GM23248 (cell line): ENCODE data around the gene FAAH2. TPM values are rescaled to one million over a fixed set of nuclear protein-coding genes. Genes with fewer than 3 reads are reported as not detected.
"Not testable (repeated sequence)": the region's sequence is repeated elsewhere in the genome, so short reads cannot be mapped to it uniquely, and the experiment has no call there.

ENCODE experiments used
- DNase-seq: peaks from one replicate; pipeline ENCODE4 v3.0.0-alpha.2; 2015
- H2AFZ ChIP-seq: fragments of 200-600 bp; sonication (generic); 2 replicates; pipeline ENCODE4 v1.6.1; 2016; ENCODE audit warnings: antibody characterized with exemption
- H3F3A ChIP-seq: fragments of 200-600 bp; sonication (generic); 2 replicates; pipeline ENCODE4 v1.6.1; 2016; ENCODE audit warnings: mild to moderate bottlenecking, antibody characterized with exemption, mixed run types; ENCODE audit not compliant: insufficient read depth
- H3K27ac ChIP-seq: fragments of 200-600 bp; sonication (generic); 2 replicates; pipeline ENCODE4 v1.5.1; 2016; ENCODE audit warnings: mild to moderate bottlenecking
- H3K27me3 ChIP-seq: fragments of 200-600 bp; sonication (generic); replicated peaks from 2 replicates; pipeline ENCODE4 v1.6.1; 2016; ENCODE audit warnings: mild to moderate bottlenecking; ENCODE audit not compliant: insufficient read depth
- H3K36me3 ChIP-seq: fragments of 200-600 bp; sonication (generic); 2 replicates; pipeline ENCODE4 v1.6.1; 2016; ENCODE audit warnings: low read depth, mild to moderate bottlenecking
- H3K4me1 ChIP-seq: fragments of 200-600 bp; sonication (generic); 2 replicates; pipeline ENCODE4 v1.6.1; 2016; ENCODE audit warnings: mild to moderate bottlenecking; ENCODE audit not compliant: insufficient read depth
- H3K4me2 ChIP-seq: fragments of 200-600 bp; sonication (generic); one replicate; pipeline ENCODE4 v1.6.1; 2016; ENCODE audit warnings: mild to moderate bottlenecking; ENCODE audit not compliant: unreplicated experiment
- H3K4me3 ChIP-seq: fragments of 200-600 bp; sonication (generic); 2 replicates; pipeline ENCODE4 v1.5.1; 2016; ENCODE audit warnings: mild to moderate bottlenecking
- H3K79me2 ChIP-seq: fragments of 200-600 bp; sonication (generic); 2 replicates; pipeline ENCODE4 v1.6.1; 2016; ENCODE audit warnings: mild to moderate bottlenecking; ENCODE audit not compliant: insufficient read depth
- H3K9ac ChIP-seq: fragments of 200-600 bp; sonication (generic); 2 replicates; pipeline ENCODE4 v1.6.1; 2016; ENCODE audit warnings: mild to moderate bottlenecking
- H3K9me2 ChIP-seq: fragments of 200-600 bp; sonication (generic); 2 replicates; pipeline ENCODE4 v1.6.1; 2016; ENCODE audit warnings: mixed run types, mild to moderate bottlenecking, moderate library complexity; ENCODE audit not compliant: insufficient read depth
- H3K9me3 ChIP-seq: fragments of 200-600 bp; sonication (generic); one replicate; pipeline ENCODE4 v1.6.1; 2017; ENCODE audit warnings: low read depth
- H4K20me1 ChIP-seq: fragments of 200-600 bp; sonication (generic); 2 replicates; pipeline ENCODE4 v1.6.0; 2016; ENCODE audit not compliant: insufficient read depth
- EZH2 ChIP-seq: fragments of 200-600 bp; sonication (generic); IDR thresholded peaks from 2 replicates; pipeline ENCODE4 v1.6.1; 2018; ENCODE audit warnings: antibody characterized with exemption, mild to moderate bottlenecking; ENCODE audit not compliant: insufficient read depth, poor library complexity, severe bottlenecking
- EZH2phosphoT487 ChIP-seq: fragments of 200-600 bp; sonication (generic); IDR thresholded peaks from 2 replicates; pipeline ENCODE4 v1.6.1; 2018; ENCODE audit warnings: antibody characterized with exemption, moderate library complexity, mild to moderate bottlenecking, low read depth; ENCODE audit not compliant: insufficient read depth
- WGBS, 2 experiments: methylation state at CpG; one replicate each; pipeline ENCODE4 v1.1.6; 2015 to 2017; ENCODE audit warnings: low lambda C conversion rate in 2 of 2, low coverage in 1 of 2; ENCODE audit errors: missing lambda C conversion rate in 2 of 2; 5-methylcytosine and 5-hydroxymethylcytosine counted together
- in situ Hi-C: fragments of 300-500 bp; cut with MboI; formaldehyde crosslinking; loops from 2 replicates; pipeline ENCODE4 v1.15.0; 2020
- polyA plus RNA-seq: library from polyadenylated mRNA; unstranded; fragments of >200 nt; fragmentation: Nextera tagmentation; extraction: Ambion mirVana; gene quantifications from 2 replicates; pipeline ENCODE4 v1.2.1, GENCODE V29; 2016
- total RNA-seq: library from RNA; depleted of rRNA; stranded (reverse); fragments of >200 nt; shearing (Covaris generic); gene quantifications from 2 replicates; pipeline ENCODE4 v1.2.3, GENCODE V29; 2014

FAAH2 gene
- total and polyA plus RNA-seq, 2 experiments from 2014 or later: 0.11 to 0.16 TPM

DNA sequence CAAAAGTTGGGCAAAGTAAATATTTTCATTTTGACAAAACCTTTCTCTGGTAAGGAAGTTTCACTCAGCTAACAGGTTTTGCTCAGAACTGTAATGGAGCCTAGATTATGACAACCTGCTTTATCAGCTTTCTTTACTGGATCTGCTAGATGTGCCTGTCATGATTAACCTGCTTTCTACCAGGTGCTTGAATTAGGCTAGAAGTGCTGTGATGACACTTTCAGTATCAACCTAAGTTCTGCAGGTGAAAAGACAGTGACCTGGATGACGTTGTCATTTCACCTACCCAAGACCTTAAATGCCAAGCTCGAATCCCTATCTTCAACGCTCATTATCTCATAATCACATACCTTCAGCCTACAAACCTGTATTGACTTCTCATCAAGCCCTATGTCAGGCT, 1.5 kb upstream of the FAAH2 start:
- TF ChIP-seq EZH2 (no peak), EZH2phosphoT487 (no peak)
- in situ Hi-C loops: no loop called here
- Histone ChIP-seq H3K9ac (no peak overlapping the region), H3K27ac (no peak overlapping the region), H3K79me2 (no peaks in the 10 kb centered on the region), H3K4me3 (no peak overlapping the region), H2AFZ (no peak overlapping the region), H3K4me2 (no peak overlapping the region), H3K36me3 (no peaks in the 10 kb centered on the region), H3K9me2 (no peaks in the 10 kb centered on the region), H3K9me3 (no peaks in the 10 kb centered on the region), H3K4me1 (no peaks in the 10 kb centered on the region), H3K27me3 (no peaks in the 10 kb centered on the region), H4K20me1 (no peaks in the 10 kb centered on the region), H3F3A (no peaks in the 10 kb centered on the region)
- 18 to 33% methylated on average over 2 to 3 of the region's 3 CpGs for WGBS, 2 experiments
- no peak for DNase-seq

DNA sequence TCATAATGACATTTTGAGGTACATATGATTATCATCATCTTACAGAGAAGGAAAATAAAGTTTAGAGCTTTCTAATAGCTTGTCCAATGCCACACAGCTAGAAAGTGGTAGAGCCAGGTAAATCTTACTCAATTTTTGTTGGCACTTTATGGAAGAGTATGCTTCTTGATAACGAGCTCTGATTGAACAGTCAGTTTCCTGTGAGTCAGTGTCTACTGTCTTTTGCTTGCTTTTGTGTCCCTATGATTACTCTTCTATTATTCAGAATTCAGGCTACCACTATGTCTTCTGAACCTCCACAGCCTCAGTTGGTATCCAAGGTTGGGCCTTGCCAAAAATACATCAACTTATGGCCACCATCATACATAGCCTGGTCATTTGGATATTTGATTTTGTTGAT, 2.6 kb downstream of the FAAH2 start:
- Histone ChIP-seq H4K20me1 (no peaks in the 10 kb centered on the region), H3K4me3 (no peak overlapping the region), H3K36me3 (no peaks in the 10 kb centered on the region), H3K27me3 (no peaks in the 10 kb centered on the region), H3K4me1 (no peaks in the 10 kb centered on the region), H3F3A (no peaks in the 10 kb centered on the region), H3K4me2 (no peak overlapping the region), H2AFZ (no peak overlapping the region), H3K9me3 (no peaks in the 10 kb centered on the region), H3K9ac (no peak overlapping the region), H3K79me2 (no peaks in the 10 kb centered on the region), H3K27ac (no peak overlapping the region), H3K9me2 (no peaks in the 10 kb centered on the region)
- TF ChIP-seq EZH2 (no peak), EZH2phosphoT487 (no peak)
- in situ Hi-C loops: no loop called here
- no peak for DNase-seq
- 7 to 13% methylated on average over 1 of the region's 1 CpG for WGBS, 2 experiments

DNA sequence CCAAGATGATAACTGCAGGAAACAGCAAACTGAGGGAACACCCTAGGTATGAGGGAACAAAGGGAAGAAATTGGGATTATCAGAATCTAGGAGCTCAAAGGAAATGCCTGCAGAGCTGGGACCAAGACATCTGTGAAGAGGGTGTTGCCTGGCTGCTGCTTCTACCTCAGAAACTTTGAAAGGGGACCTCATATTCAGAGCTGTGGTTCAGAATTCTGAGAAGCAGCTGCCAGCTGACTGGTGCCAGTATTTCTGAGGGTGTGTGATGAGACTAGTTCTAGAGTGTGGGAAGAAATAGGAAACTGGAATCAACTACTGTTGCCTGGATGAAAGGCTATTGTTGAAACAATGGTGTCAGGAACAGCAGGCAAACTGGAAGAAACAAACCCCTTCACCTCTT, 8.5 kb downstream of the FAAH2 start:
- no peaks in the 10 kb centered on the region for H3K9me2 ChIP-seq
- no peak for DNase-seq
- no peaks in the 10 kb centered on the region for H3K9me3 ChIP-seq
- no peaks in the 10 kb centered on the region for H3K27me3 ChIP-seq
- no peak for TF ChIP-seq EZH2
- TF ChIP-seq EZH2phosphoT487: no peak
- H3K4me1 ChIP-seq: no peaks in the 10 kb centered on the region
- H3K4me2 ChIP-seq: no peak overlapping the region
- no peaks in the 10 kb centered on the region for H3K36me3 ChIP-seq
- no peaks in the 10 kb centered on the region for H4K20me1 ChIP-seq
- H3F3A ChIP-seq: no peaks in the 10 kb centered on the region
- in situ Hi-C loops: no loop called here
- no peak overlapping the region for H3K4me3 ChIP-seq
- no peak overlapping the region for H2AFZ ChIP-seq
- no peak overlapping the region for H3K27ac ChIP-seq
- H3K9ac ChIP-seq: no peak overlapping the region
- no peaks in the 10 kb centered on the region for H3K79me2 ChIP-seq

DNA sequence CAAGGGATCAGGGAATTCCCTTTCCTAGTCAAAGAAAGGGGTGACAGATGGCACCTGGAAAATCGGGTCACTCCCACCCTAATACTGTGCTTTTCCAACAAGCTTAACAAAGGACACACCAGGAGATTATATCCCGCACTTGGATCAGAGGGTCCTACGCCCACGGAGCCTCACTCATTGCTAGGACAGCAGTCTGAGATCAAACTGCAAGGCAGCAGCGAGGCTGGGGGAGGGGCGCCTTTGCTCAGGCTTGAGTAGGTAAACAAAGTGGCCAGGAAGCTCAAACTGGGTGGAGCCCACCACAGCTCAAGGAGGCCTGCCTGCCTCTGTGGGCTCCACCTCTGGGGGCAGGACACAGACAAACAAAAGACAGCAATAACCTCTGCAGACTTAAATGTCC, 9.2 kb downstream of the FAAH2 start:
- 10 to 37% methylated on average over 2 to 6 of the region's 6 CpGs for WGBS, 2 experiments
- H3K4me1 ChIP-seq, H3K9me3 ChIP-seq, H3K4me3 ChIP-seq, H2AFZ ChIP-seq, H3K79me2 ChIP-seq, in situ Hi-C loops, H3K9ac ChIP-seq, H3K9me2 ChIP-seq, H3F3A ChIP-seq, H3K4me2 ChIP-seq, H4K20me1 ChIP-seq, H3K36me3 ChIP-seq, H3K27me3 ChIP-seq, H3K27ac ChIP-seq, DNase-seq: not testable (repeated sequence)

DNA sequence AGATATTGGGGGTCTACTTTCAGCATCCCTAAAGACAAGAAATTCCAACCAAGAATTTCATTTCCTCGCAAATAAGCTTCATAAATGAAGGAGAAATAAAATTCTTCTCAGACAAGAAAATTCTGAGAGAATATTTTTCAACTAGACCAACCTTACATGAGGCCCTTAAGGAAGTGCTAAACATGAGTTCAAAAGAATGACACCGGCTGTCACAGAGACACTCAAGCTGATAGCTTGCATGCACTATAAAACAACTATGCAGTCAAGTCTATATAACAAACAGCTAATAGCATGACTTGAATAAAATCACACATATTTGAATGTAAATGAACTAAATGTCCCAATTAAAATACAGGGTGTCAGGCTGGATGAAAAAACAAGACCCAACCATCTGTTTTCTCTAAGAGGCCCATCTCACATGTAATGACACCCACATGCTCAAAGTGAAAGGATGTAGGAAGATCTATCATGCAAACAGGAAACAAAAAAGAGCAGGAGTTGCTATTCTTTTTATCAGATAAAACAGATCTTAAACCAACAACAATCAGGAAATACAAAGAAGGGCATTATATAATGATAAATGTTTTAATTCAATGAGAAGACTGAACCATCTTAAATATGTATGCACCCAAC, 27.2 kb downstream of the FAAH2 start:
- in situ Hi-C loops: no loop called here
- Histone ChIP-seq H2AFZ (no peak overlapping the region), H3K27me3 (no peaks in the 10 kb centered on the region), H3K36me3 (no peaks in the 10 kb centered on the region), H3K4me1 (no peaks in the 10 kb centered on the region), H3F3A (no peaks in the 10 kb centered on the region), H3K27ac (no peak overlapping the region), H3K4me2 (no peak overlapping the region), H4K20me1 (no peaks in the 10 kb centered on the region), H3K9me3 (no peaks in the 10 kb centered on the region), H3K4me3 (no peak overlapping the region), H3K9me2 (no peaks in the 10 kb centered on the region), H3K9ac (no peak overlapping the region), H3K79me2 (no peaks in the 10 kb centered on the region)
- no peak for DNase-seq
- WGBS, 2 experiments: 62 to 70% methylated on average over 2 of the region's 2 CpGs
- TF ChIP-seq EZH2phosphoT487 (no peak), EZH2 (no peak)
